ENCODE results near the gene CHD6. TPM values are rescaled to one million over a fixed set of nuclear protein-coding genes. Genes with fewer than 3 reads are reported as not detected.

Gene CHD6
- total RNA-seq, 1 experiment from 2014 or later, result 26.6 TPM

GRCh38 chr20:41598719-41599118 lies 19.5 kb downstream of the CHD6 start:
- Histone ChIP-seq H3K9me3 (ENCODE audit: control insufficient read depth in 1 of 2, insufficient read depth in 1 of 2, low read depth in 1 of 2, low read length in 2 of 2) (peaks cover 15 to 26% of the 10 kb centered on the region in 2 experiments; a peak in 2 of 4 replicates), H2AFZ (ENCODE audit: low read depth, low read length, poor library complexity, severe bottlenecking) (no peak overlapping the region), H4K20me1 (ENCODE audit: insufficient read depth) (no peaks in the 10 kb centered on the region), H3K27me3 (ENCODE audit: insufficient read depth, low read length) (no peaks in the 10 kb centered on the region), H3K36me3 (ENCODE audit: control insufficient read depth in 1 of 2, insufficient read depth in 2 of 2, low read length in 2 of 2) (no peaks in the 10 kb centered on the region), H3K4me3 (replicated peaks in 1 of 2; ENCODE audit: low read depth in 1 of 2, low read length in 2 of 2) (no peak overlapping the region), H3K9me2 (ENCODE audit: insufficient read depth) (no peaks in the 10 kb centered on the region), H3K4me2 (ENCODE audit: low read length) (no peak overlapping the region), H3K9ac (ENCODE audit: low read length) (no peak overlapping the region), H3K79me2 (ENCODE audit: insufficient read depth, low read length) (peaks cover 15% of the 10 kb centered on the region; the same call in 1 of the 2 replicates), H3K27ac (ENCODE audit: low read depth, low read length) (no peak overlapping the region), H3K4me1 (ENCODE audit: control insufficient read depth in 1 of 2, insufficient read depth in 2 of 2, low read length in 2 of 2) (no peaks in the 10 kb centered on the region)
- TF ChIP-seq CBX3 (IDR thresholded peaks at IDR 0.05; ENCODE audit: low read depth), result no peak
- no peak for TF ChIP-seq ZFX (IDR thresholded peaks at IDR 0.05)
- no peak for TF ChIP-seq JUND (IDR thresholded peaks at IDR 0.05)
- TF ChIP-seq CEBPB (IDR thresholded peaks at IDR 0.05; ENCODE audit: low read depth), result no peak
- ChIA-PET CTCF (no interaction called here), RAD21 (ENCODE audit: low non-redundant PET in 1 of 2, low total read pairs in 2 of 2, uncharacterized antibody in 2 of 2, unreplicated experiment in 2 of 2) (no interaction called here), POLR2A (no interaction called here)
- intact Hi-C loops (cut with micrococcal nuclease), result no loop called here
- DNase-seq (ENCODE audit: low read depth, low spot score) (no peak), ATAC-seq (no peak)
- no TSS peak for BruUV-seq (replicated peaks)

- no peak for ATAC-seq
- BruUV-seq (replicated peaks), result no TSS peak
- Histone ChIP-seq H3K4me1 (ENCODE audit: control insufficient read depth in 1 of 2, insufficient read depth in 2 of 2, low read length in 2 of 2) (no peaks in the 10 kb centered on the region), H3K79me2 (ENCODE audit: insufficient read depth, low read length) (0 out of 2 replicates have a peak, but pooled peaks cover 15% of the 10 kb centered on the region), H4K20me1 (ENCODE audit: insufficient read depth) (no peaks in the 10 kb centered on the region), H3K27ac (ENCODE audit: low read depth, low read length) (no peak overlapping the region), H3K4me2 (ENCODE audit: low read length) (no peak overlapping the region), H3K27me3 (ENCODE audit: insufficient read depth, low read length) (no peaks in the 10 kb centered on the region), H3K36me3 (ENCODE audit: control insufficient read depth in 1 of 2, insufficient read depth in 2 of 2, low read length in 2 of 2) (no peaks in the 10 kb centered on the region), H3K9ac (ENCODE audit: low read length) (no peak overlapping the region), H3K9me2 (ENCODE audit: insufficient read depth) (no peaks in the 10 kb centered on the region), H3K4me3 (replicated peaks in 1 of 2; ENCODE audit: low read depth in 1 of 2, low read length in 2 of 2) (no peak overlapping the region), H2AFZ (ENCODE audit: low read depth, low read length, poor library complexity, severe bottlenecking) (no peak overlapping the region), H3K9me3 (ENCODE audit: control insufficient read depth in 1 of 2, insufficient read depth in 1 of 2, low read depth in 1 of 2, low read length in 2 of 2) (peaks cover 8 to 14% of the 10 kb centered on the region in 2 experiments; a peak in 2 of 4 replicates)
- POLR2A ChIA-PET, result no interaction called here
- intact Hi-C loops (cut with micrococcal nuclease), result no loop called here
- CTCF ChIA-PET, result no interaction called here
- DNase-seq (ENCODE audit: low read depth, low spot score), result no peak
- RAD21 ChIA-PET (ENCODE audit: low non-redundant PET in 1 of 2, low total read pairs in 2 of 2, uncharacterized antibody in 2 of 2, unreplicated experiment in 2 of 2), result no interaction called here
- TF ChIP-seq CTCF (IDR thresholded peaks at IDR 0.05 in 2 of 3, conservative IDR thresholded peaks at IDR 0.05 in 1 of 3; ENCODE audit: borderline replicate concordance in 1 of 3, insufficient read depth in 1 of 3, low read depth in 2 of 3, low read length in 2 of 3) (no peak), POLR2AphosphoS5 (IDR thresholded peaks at IDR 0.05; ENCODE audit: low read depth, low read length) (no peak), EZH2phosphoT487 (IDR thresholded peaks at IDR 0.05; ENCODE audit: borderline replicate concordance) (no peak), CBX3 (IDR thresholded peaks at IDR 0.05; ENCODE audit: low read depth) (no peak), SRF (IDR thresholded peaks at IDR 0.05; ENCODE audit: low read depth) (no peak), MAX (IDR thresholded peaks at IDR 0.05) (no peak), JUND (IDR thresholded peaks at IDR 0.05) (no peak), TCF7L2 (IDR thresholded peaks at IDR 0.05; ENCODE audit: borderline replicate concordance, extremely low read depth, insufficient read depth, insufficient read length) (no peak), REST (IDR thresholded peaks at IDR 0.05; ENCODE audit: low read depth) (no peak), EGR1 (IDR thresholded peaks at IDR 0.05; ENCODE audit: low read depth) (no peak), ZFX (IDR thresholded peaks at IDR 0.05) (no peak), SP1 (IDR thresholded peaks at IDR 0.05; ENCODE audit: low read depth) (no peak), FOSL1 (IDR thresholded peaks at IDR 0.05; ENCODE audit: low read depth) (no peak)
These were observed 23.5 kb downstream of the CHD6 start for GRCh38 chr20:41594514-41595322.

Measured in HCT116 (cell line).